ENCODE measurements around the gene NUDT17. TPM values are rescaled to one million over a fixed set of nuclear protein-coding genes. Genes with fewer than 3 reads are reported as not detected.

The NUDT17 gene
- total and polyA plus RNA-seq, 2 of the 4 experiments (the other 2 are of a cell fraction), result 2.3 to 2.8 TPM

GRCh38 chr1:145847827-145848226 is 2.4 kb downstream of the NUDT17 start:
- intact Hi-C loops (cut with micrococcal nuclease) (no loop called here), dilution Hi-C loops (cut with HindIII; ENCODE audit: low sequenced_read_pairs, unreplicated experiment) (no loop called here), in situ Hi-C loops (cut with MboI; ENCODE audit: low sequenced_read_pairs) (loop anchor here (5.0 kb wide), 1 partner anchor 164 kb away; no protein-coding TSS in a partner anchor)
- peaks cover 39% of the 10 kb centered on the region for H3K36me3 ChIP-seq (ENCODE audit: control insufficient read depth, insufficient read depth, low read length)
- no peak overlapping the region for H3K4me3 ChIP-seq (ENCODE audit: insufficient read depth, low read depth, low read length)
- peaks cover 21% of the 10 kb centered on the region; the same call in 1 of the 2 replicates for H3K9me1 ChIP-seq (ENCODE audit: insufficient read depth, low read length)
- no peak overlapping the region for H2AK5ac ChIP-seq (ENCODE audit: low read depth, low read length)
- ChIA-PET POLR2A (ENCODE audit: unreplicated experiment) (no interaction called here), CTCF (interaction anchor here (1.1 to 2.0 kb wide), 3 partner anchors 11 to 169 kb away, joined by 3 to 10 read pairs (median 6); partner anchors contain the start of gene PIAS3)
- DNase-seq, result no peak
- no CpG with 5 or more reads among the region's 3 CpGs for WGBS, 2 experiments (ENCODE audit: extremely low coverage in 2 of 2, insufficient read length in 1 of 2)
- no peaks in the 10 kb centered on the region for H3K9me3 ChIP-seq (ENCODE audit: control insufficient read depth, insufficient read depth, low read length)
- H3K4me2 ChIP-seq (ENCODE audit: low read depth, low read length), result no peak overlapping the region
- H3K23ac ChIP-seq (ENCODE audit: low read depth, low read length), result no peak overlapping the region
- no peak overlapping the region; the same call in 1 of the 2 replicates for H2BK20ac ChIP-seq (ENCODE audit: low read depth, low read length)
- no peak overlapping the region for H4K5ac ChIP-seq (ENCODE audit: low read depth, low read length)
- H3K56ac ChIP-seq (ENCODE audit: extremely low read depth, insufficient read depth, low read length), result no peak overlapping the region
- H4K91ac ChIP-seq (ENCODE audit: insufficient read depth, low read depth, low read length), result no peak overlapping the region
- H2BK120ac ChIP-seq (ENCODE audit: low read depth, low read length), result no peak overlapping the region
- H3K14ac ChIP-seq (replicated peaks; ENCODE audit: low read depth, low read length), result no peak overlapping the region
- H3K27me3 ChIP-seq (ENCODE audit: control insufficient read depth, insufficient read depth, low read length), result no peaks in the 10 kb centered on the region
- no peak overlapping the region for H2BK5ac ChIP-seq (ENCODE audit: low read depth, low read length, poor library complexity, severe bottlenecking)
- H4K8ac ChIP-seq (ENCODE audit: low read depth in 2 of 2, low read length in 2 of 2), result no peak overlapping the region
- peaks cover 0 to 10% of the 10 kb centered on the region in 2 experiments; a peak in 3 of 4 replicates for H3K79me1 ChIP-seq (ENCODE audit: low read depth in 1 of 2, low read length in 2 of 2)
- peaks cover 16% of the 10 kb centered on the region for H3K4me1 ChIP-seq (ENCODE audit: control insufficient read depth, insufficient read depth, low read length)
- H2AFZ ChIP-seq (replicated peaks; ENCODE audit: low read length, poor library complexity), result no peak overlapping the region
- H3K9ac ChIP-seq (ENCODE audit: low read depth, low read length), result no peak overlapping the region
- H2BK15ac ChIP-seq (ENCODE audit: low read depth, low read length), result no peak overlapping the region
- ATAC-seq (ENCODE audit: low read depth), result no peak
- H3K18ac ChIP-seq (ENCODE audit: low read depth, low read length), result no peak overlapping the region
- BruUV-seq (replicated peaks), result no TSS peak
- no peak overlapping the region for H2AK9ac ChIP-seq (replicated peaks; ENCODE audit: low read depth, low read length, poor library complexity)
- TF ChIP-seq POLR2A (IDR thresholded peaks at IDR 0.05; ENCODE audit: low read depth, low read length), result no peak
- no peak for TF ChIP-seq RFX5 (IDR thresholded peaks at IDR 0.05; ENCODE audit: low read depth, low read length)
- TF ChIP-seq SMC3 (IDR thresholded peaks at IDR 0.05; ENCODE audit: low read depth, low read length), result no peak
- no peak for TF ChIP-seq CEBPB (IDR thresholded peaks at IDR 0.05; ENCODE audit: low read depth, low read length)
- TF ChIP-seq RAD21 (IDR thresholded peaks at IDR 0.05; ENCODE audit: low read length), result no peak
- TF ChIP-seq BHLHE40 (IDR thresholded peaks at IDR 0.05; ENCODE audit: low read depth, low read length), result no peak
- no peak for TF ChIP-seq FOS (IDR thresholded peaks at IDR 0.05; ENCODE audit: low read depth, low read length)
- TF ChIP-seq, protein P1, sequence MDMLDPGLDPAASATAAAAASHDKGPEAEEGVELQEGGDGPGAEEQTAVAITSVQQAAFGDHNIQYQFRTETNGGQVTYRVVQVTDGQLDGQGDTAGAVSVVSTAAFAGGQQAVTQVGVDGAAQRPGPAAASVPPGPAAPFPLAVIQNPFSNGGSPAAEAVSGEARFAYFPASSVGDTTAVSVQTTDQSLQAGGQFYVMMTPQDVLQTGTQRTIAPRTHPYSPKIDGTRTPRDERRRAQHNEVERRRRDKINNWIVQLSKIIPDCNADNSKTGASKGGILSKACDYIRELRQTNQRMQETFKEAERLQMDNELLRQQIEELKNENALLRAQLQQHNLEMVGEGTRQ (IDR thresholded peaks at IDR 0.05; ENCODE audit: low read depth, low read length), result no peak
- no peak for TF ChIP-seq CTCF (conservative IDR thresholded peaks at IDR 0.05; ENCODE audit: low read depth, low read length)
- TF ChIP-seq CHD1 (IDR thresholded peaks at IDR 0.05; ENCODE audit: low read depth, low read length), result no peak
- TF ChIP-seq MXI1 (IDR thresholded peaks at IDR 0.05; ENCODE audit: borderline replicate concordance, low read depth, low read length), result no peak
- TF ChIP-seq ELK1 (IDR thresholded peaks at IDR 0.05; ENCODE audit: borderline replicate concordance, low read depth, low read length), result no peak
- no peak for TF ChIP-seq RCOR1 (IDR thresholded peaks at IDR 0.05; ENCODE audit: insufficient replicate concordance, low read length)
- TF ChIP-seq NFE2L2 (IDR thresholded peaks at IDR 0.05; ENCODE audit: low read depth, low read length), result no peak
- TF ChIP-seq MAFK (IDR thresholded peaks at IDR 0.05; ENCODE audit: low read depth, low read length), result no peak
- no peaks in the 10 kb centered on the region for H4K20me1 ChIP-seq (ENCODE audit: insufficient read depth, low read length)
- H3K27ac ChIP-seq (ENCODE audit: insufficient read depth, low read length), result no peak overlapping the region
- H3K4ac ChIP-seq (ENCODE audit: low read depth, low read length), result no peak overlapping the region
